Stimulated activated naive CD8-positive, alpha-beta T cell treated with anti-CD3 and anti-CD28 coated beads, Interleukin-15, Interleukin-2, amounts not matched to agents 100 ng/mL and 50 ng/mL, for 24 hours (primary cell): ENCODE measurements around the gene ABCC2.

ENCODE experiments used
- H3K27ac Mint-ChIP-seq: one replicate; pipeline ENCODE4 v1.8.0; 2021; ENCODE audit warnings: mild to moderate bottlenecking, mixed read lengths
- H3K27me3 Mint-ChIP-seq: one replicate; pipeline ENCODE4 v1.8.0; 2021; ENCODE audit warnings: mixed read lengths
- H3K36me3 Mint-ChIP-seq: one replicate; pipeline ENCODE4 v1.8.0; 2021; ENCODE audit warnings: low read depth, mixed read lengths
- H3K4me1 Mint-ChIP-seq: one replicate; pipeline ENCODE4 v1.8.0; 2021; ENCODE audit warnings: low read depth, mixed read lengths
- H3K4me3 Mint-ChIP-seq: one replicate; pipeline ENCODE4 v1.8.0; 2021; ENCODE audit warnings: mild to moderate bottlenecking, mixed read lengths
- H3K9me3 Mint-ChIP-seq: one replicate; pipeline ENCODE4 v1.8.0; 2021; ENCODE audit warnings: mixed read lengths

Gene ABCC2

DNA sequence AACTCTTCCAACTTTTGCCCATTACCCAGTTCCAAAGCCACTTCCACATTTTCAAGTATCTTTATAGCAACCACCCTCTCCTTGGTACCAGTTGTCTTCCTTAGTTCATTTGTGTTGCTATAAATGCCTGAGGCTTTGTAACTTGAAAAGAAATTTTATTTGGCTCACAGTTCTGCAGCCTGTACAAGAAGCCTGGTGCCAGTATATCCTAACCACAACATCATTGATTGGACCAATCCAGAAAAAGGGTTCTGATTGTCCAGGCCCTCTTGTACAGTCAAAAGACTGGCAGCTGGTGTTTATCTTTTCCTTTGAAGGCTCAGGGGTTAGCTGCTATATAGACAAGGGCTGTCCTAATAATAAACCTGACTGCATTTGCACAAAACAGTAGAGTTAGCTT lies 21.1 kb upstream of the ABCC2 start:
- Mint-ChIP-seq H3K27me3 (no peaks in the 10 kb centered on the region), H3K4me3 (no peak overlapping the region), H3K36me3 (peaks cover 67% of the 10 kb centered on the region), H3K9me3 (peaks cover 16% of the 10 kb centered on the region), H3K27ac (no peak overlapping the region), H3K4me1 (no peaks in the 10 kb centered on the region)

DNA sequence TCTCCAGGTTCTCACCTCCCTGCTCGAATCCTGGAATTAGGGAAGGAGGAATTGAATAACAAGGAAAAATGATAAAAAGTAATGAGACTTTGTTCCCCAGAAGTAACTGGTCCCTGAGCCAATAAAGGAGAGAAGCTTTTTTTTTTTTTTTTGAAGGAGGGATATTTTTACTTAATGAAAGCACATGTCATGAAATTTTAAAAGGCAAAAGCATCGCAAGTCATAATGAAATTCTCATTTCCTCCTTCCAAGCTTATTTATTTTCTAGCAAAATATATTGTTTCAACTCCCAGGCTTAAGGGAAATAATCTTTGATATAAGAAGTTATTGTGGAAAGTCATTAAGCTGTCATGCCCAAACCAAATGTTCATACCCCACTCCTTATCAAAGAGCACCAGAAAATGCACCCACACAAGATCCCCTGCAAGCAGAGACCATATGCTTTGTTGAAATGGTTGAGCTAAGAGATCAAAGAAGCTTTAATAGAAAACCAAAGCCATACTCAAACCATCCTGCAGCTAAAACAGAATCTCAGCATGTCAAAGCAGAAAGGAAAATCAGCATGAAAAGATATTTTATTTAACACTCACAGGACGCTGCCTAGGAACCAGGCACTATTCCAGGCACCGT lies 16.7 kb upstream of the ABCC2 start:
- Mint-ChIP-seq H3K36me3 (peaks cover 29% of the 10 kb centered on the region), H3K4me1 (no peaks in the 10 kb centered on the region), H3K9me3 (peaks cover 19% of the 10 kb centered on the region), H3K27me3 (no peaks in the 10 kb centered on the region), H3K27ac (no peak overlapping the region), H3K4me3 (no peak overlapping the region)

DNA sequence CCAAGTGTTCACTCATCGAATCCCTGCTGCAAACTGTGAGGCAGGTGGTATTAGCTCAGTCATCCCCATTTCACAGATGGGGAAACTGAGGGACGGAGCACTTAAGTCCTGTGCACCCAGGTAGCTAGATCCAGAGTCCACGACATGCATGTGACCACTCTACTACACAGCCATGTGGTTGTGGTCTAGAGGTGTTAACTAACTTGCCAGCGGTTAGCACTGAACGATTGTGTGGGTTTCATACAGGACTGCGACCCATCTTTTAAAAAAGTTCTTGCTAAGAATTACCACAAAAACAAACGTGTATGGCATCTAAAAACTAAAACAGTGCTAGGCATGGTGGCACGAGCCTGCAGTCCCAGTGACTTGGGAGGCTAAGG lies 16.1 kb upstream of the ABCC2 start:
- peaks cover 25% of the 10 kb centered on the region for H3K36me3 Mint-ChIP-seq
- H3K9me3 Mint-ChIP-seq, result peaks cover 16% of the 10 kb centered on the region
- H3K27ac Mint-ChIP-seq, result no peak overlapping the region
- no peak overlapping the region for H3K4me3 Mint-ChIP-seq
- H3K4me1 Mint-ChIP-seq, result no peaks in the 10 kb centered on the region
- H3K27me3 Mint-ChIP-seq, result no peaks in the 10 kb centered on the region

DNA sequence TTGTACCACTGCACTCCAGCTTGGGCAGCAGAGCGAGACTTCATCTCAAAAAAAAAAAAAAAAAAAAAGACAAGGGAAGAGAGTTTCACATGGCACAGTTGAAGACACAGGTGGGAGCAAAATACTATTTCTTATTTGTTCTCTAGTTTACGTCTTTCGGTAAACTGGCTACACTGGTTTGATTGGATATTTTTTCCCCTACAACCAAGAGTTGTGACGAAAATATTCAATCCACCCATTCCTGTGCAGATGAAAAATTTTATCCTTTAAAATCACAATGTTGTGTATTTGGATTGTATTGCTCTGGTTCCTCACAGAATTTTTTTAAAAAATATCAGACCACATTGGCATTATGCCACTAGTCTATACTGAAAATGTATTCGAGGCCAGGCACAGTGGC lies 14.5 kb upstream of the ABCC2 start:
- Mint-ChIP-seq H3K27me3 (no peaks in the 10 kb centered on the region), H3K4me1 (no peaks in the 10 kb centered on the region), H3K27ac (no peak overlapping the region), H3K9me3 (peaks cover 12% of the 10 kb centered on the region), H3K36me3 (peaks cover 13% of the 10 kb centered on the region), H3K4me3 (no peak overlapping the region)

DNA sequence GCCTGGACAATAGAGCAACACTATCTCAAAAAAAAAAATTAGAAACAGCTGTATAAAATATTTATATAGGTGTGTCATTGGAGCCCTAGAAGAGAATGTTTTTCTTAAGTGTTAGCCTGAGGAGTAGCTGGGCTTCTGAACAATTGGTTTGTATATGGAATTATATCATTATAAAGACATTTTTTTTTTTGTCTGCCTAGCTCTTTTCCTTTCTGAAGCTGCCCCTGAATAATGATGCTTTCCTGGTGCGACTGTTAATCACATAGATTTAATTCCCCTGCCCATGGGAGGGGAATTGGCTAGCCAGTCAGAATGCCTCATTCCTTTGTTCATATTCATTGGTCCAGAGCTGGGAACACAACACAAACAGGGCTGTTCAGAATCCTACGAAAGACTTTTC lies 13.9 kb upstream of the ABCC2 start:
- H3K27me3 Mint-ChIP-seq, result no peaks in the 10 kb centered on the region
- no peak overlapping the region for H3K4me3 Mint-ChIP-seq
- no peak overlapping the region for H3K27ac Mint-ChIP-seq
- no peaks in the 10 kb centered on the region for H3K4me1 Mint-ChIP-seq
- H3K36me3 Mint-ChIP-seq, result peaks cover 9% of the 10 kb centered on the region
- peaks cover 8% of the 10 kb centered on the region for H3K9me3 Mint-ChIP-seq

DNA sequence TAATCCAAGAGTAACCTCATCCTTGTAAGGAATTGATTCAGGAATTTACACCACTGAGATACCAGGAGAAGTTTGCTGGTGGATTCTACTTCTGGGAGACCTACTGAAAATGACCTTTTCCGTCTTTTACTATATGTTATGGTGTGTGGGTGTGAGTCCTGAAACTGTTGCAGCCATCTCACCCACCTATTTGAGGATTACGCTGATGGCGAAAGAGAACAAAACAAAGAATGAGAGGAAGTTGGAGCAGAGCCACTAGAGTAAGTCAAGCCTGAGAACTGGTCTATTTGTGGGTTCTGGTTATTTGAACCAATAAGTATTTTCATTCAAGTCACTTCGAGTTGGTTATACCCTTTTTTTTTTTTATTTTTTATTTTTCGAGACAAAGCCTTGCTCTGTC lies 12.7 kb upstream of the ABCC2 start:
- Mint-ChIP-seq H3K9me3 (peaks cover 3% of the 10 kb centered on the region), H3K27ac (no peak overlapping the region), H3K36me3 (peaks cover 4% of the 10 kb centered on the region), H3K4me1 (no peaks in the 10 kb centered on the region), H3K27me3 (no peaks in the 10 kb centered on the region), H3K4me3 (no peak overlapping the region)

DNA sequence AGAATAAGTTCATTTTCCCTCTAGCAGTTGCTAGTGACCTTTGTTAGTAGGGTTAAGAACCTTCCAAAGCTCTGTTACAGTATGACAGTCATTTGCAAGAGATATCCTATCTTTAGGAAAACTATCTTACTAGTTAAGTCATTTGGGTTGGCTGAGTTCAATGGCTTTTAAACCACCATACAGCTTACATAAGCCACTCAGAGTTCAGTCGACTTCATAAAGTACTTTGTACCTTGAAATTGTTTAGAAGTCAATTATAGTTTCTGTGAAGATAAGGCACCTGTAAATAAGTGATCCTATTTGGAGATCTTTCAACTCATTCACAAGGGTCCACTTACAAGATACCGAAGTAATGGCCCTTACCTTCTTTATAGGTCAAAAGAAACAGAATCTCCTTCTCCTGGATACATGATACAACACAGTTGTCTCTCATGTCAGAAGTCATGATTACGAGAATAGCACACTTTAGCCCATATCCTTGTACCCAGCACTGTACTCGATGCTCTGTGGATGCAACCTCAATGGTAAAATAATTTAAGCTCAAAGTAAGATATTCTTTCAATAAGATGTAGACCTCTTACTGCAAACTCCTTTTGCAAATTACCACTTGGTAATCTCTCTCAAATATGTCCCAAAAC lies 11.9 kb upstream of the ABCC2 start:
- peaks cover 4% of the 10 kb centered on the region for H3K36me3 Mint-ChIP-seq
- H3K9me3 Mint-ChIP-seq, result peaks cover 3% of the 10 kb centered on the region

DNA sequence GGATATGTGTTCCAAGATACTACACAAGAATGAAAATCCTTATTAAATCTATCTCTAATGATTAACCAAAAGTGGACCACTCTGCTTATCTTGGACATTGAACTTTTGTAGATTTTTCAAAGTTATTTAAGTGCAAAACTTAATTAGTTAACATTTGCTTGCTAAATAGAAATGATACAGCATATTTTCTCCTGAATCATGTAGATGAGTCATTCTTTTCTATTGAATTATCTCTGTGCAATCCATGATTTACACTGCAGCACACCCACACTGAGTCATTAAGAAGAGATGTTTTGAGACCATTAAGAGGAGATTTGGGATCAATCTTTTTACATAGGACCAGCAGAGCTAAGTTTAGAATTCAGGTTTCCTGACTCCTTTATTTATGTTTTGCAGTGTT lies 6.6 kb upstream of the ABCC2 start:
- Mint-ChIP-seq H3K27me3 (no peaks in the 10 kb centered on the region), H3K9me3 (no peaks in the 10 kb centered on the region), H3K36me3 (no peaks in the 10 kb centered on the region), H3K4me1 (peaks cover 20% of the 10 kb centered on the region), H3K27ac (no peak overlapping the region), H3K4me3 (no peak overlapping the region)

More for the DNA sequence above, 11.9 kb upstream of the ABCC2 start:
- no peaks in the 10 kb centered on the region for H3K27me3 Mint-ChIP-seq
- H3K4me1 Mint-ChIP-seq, result no peaks in the 10 kb centered on the region
- H3K4me3 Mint-ChIP-seq, result no peak overlapping the region
- H3K27ac Mint-ChIP-seq, result no peak overlapping the region

DNA sequence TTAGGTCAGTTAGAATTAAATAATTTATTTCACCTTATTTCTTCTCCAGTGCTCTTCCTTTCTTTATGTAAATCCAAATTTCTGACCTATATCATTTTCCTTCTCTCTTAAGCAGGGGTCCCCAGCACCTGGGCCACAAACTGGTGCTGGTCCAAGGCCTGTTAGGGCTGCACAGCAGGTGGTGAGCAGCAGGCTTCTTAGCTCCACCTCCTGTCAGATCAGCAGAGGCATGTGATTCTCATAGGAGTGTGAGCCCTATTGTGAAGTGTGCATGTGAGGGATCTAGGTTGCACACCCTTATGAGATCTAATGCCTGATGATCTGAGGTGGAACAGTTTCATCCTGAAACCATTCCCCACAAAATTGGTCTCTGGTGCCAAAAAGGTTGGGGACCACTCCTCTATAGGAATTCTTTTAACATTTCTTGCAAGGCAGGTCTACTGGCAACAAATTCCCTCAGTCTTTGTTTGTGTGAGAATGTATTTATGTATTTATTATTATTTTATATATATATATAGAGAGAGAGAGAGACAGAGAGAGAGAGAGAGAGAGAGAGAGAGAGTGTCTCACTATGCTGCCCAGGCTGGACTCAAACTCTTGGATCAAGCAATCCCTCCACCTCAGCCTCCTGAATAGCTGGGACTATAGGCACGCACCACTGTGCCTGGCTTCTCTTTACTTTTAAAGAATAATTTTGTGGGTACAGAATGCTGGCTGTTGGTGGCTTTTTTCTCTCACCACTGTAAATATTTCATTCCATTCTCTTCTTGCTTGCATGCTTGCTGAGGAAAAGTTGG lies 4.3 kb upstream of the ABCC2 start:
- H3K27ac Mint-ChIP-seq, result no peak overlapping the region
- H3K4me3 Mint-ChIP-seq, result no peak overlapping the region
- peaks cover 20% of the 10 kb centered on the region for H3K4me1 Mint-ChIP-seq
- no peaks in the 10 kb centered on the region for H3K9me3 Mint-ChIP-seq
- H3K27me3 Mint-ChIP-seq, result no peaks in the 10 kb centered on the region
- H3K36me3 Mint-ChIP-seq, result no peaks in the 10 kb centered on the region

DNA sequence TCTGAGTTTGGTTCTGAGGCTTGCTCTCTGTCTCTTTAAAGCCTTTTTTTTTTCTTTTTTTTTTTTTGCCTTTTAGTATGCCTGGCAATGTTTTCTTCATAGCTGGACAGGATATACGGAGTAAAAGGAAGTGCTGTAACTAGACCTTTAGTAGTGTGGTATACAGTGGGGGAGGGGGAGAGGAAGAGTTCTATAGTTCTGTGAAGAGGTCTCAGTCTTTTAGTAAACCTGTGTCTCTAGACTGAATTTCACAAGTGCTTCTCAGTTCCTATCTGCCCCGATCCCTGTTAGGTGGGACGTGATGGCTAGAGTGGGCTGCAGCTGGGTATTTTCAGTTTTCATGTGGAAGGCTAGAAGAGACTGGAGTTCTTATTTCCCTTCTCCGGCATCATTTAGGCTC lies 3.1 kb upstream of the ABCC2 start:
- Mint-ChIP-seq H3K9me3 (no peaks in the 10 kb centered on the region), H3K36me3 (no peaks in the 10 kb centered on the region), H3K4me1 (peaks cover 20% of the 10 kb centered on the region), H3K27me3 (no peaks in the 10 kb centered on the region), H3K4me3 (no peak overlapping the region), H3K27ac (no peak overlapping the region)

DNA sequence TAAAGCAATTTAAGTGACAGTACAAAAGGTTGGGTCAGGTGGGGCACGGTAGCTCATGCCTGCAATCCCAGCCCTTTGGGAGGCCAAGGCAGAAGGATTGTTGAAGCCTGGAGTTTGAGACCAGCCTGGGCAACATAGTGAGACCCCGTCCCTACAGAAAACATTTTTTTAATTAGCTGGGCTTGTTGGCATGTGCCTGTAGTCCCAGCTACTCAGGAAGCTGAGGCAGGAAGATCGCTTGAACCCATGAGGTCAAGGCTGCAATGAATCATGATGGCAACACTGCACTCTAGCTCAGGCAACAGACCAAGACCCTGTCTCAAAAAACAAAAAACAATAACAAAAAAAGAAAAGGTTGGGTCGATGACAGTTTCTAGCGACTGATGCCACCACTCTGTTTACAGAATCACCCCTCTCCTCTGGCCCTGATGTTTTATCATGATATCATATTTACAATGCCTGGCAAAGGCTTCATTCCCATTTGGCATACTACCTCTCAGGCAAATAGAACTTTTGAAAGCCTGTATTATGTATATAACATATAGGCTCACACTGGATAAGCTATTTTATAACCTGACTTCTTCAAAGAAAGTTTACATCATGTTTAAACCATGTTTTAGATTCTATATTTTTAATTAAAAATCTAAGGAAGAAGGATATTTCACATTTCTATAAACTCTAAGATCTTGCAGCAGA lies 558 bp upstream of the ABCC2 start:
- Mint-ChIP-seq H3K27ac (no peak overlapping the region), H3K4me1 (peaks cover 18% of the 10 kb centered on the region), H3K4me3 (no peak overlapping the region), H3K36me3 (no peaks in the 10 kb centered on the region), H3K9me3 (no peaks in the 10 kb centered on the region), H3K27me3 (no peaks in the 10 kb centered on the region)

DNA sequence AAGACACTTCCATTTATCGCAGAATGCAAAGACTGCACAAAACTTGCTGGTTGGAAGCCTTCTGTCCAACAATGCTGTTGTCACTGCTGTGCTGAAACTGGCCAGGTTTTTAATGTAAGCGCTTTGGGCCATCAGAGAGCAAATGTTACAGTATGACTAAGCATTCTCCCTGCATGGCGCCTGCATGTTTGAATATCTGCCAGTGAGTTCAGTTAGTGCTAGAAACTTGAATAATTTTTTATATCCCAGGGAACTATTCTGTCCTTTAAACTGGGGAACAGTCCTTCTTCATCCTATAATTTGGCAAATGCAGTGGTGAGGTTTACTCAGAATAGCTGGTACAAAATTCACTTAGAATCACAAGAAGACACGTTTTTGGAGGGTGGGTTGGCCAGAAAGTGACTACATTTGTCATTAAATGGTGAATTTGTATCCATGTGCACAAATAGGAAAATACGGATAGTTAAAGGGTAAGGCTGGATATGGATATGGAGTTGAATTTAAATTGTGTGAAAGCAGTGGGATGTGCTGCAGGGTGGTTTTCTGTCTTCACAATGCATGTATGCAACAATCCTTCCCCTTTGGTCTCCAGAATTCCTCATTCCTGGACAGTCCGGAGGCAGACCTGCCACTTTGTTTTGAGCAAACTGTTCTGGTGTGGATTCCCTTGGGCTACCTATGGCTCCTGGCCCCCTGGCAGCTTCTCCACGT lies 1.7 kb downstream of the ABCC2 start:
- H3K27me3 Mint-ChIP-seq, result no peaks in the 10 kb centered on the region
- no peak overlapping the region for H3K27ac Mint-ChIP-seq
- H3K4me3 Mint-ChIP-seq, result no peak overlapping the region
- H3K36me3 Mint-ChIP-seq, result no peaks in the 10 kb centered on the region
- peaks cover 5% of the 10 kb centered on the region for H3K4me1 Mint-ChIP-seq
- no peaks in the 10 kb centered on the region for H3K9me3 Mint-ChIP-seq

DNA sequence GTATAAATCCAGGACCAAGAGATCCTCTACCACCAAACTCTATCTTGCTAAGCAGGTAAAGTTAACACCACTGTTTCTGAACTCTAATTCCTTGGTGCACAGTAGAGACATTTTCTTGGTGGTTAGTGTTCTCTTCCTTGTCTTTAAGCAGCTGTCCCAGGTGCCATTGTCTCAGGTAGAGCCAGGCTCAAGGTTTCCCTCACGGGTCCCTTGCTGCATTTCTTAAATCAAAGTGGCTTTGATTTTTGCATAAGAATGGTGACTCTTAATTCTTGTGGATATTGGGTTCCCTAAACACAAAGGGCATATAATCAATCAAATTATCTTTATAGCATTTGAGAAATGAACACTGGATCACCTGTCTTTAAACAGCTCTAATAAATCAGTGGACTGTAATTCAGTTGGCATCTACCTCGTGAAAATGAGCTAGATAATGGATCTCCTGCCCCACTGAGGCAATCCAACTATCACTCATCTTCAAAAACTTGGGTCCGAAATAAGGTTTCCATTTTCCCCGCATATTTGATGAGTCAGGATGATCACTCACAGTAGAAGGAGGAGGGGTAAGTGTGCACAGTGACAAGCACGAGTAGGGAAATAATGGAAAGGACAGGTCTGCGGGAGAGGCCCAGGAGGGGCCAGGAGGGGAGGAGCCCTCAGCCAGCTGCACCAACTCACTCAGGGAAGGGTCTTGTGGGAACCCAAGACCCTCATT lies 2.4 kb downstream of the ABCC2 start:
- H3K9me3 Mint-ChIP-seq, result no peaks in the 10 kb centered on the region
- H3K27me3 Mint-ChIP-seq, result no peaks in the 10 kb centered on the region
- no peak overlapping the region for H3K4me3 Mint-ChIP-seq
- H3K4me1 Mint-ChIP-seq, result no peaks in the 10 kb centered on the region
- no peak overlapping the region for H3K27ac Mint-ChIP-seq
- no peaks in the 10 kb centered on the region for H3K36me3 Mint-ChIP-seq

DNA sequence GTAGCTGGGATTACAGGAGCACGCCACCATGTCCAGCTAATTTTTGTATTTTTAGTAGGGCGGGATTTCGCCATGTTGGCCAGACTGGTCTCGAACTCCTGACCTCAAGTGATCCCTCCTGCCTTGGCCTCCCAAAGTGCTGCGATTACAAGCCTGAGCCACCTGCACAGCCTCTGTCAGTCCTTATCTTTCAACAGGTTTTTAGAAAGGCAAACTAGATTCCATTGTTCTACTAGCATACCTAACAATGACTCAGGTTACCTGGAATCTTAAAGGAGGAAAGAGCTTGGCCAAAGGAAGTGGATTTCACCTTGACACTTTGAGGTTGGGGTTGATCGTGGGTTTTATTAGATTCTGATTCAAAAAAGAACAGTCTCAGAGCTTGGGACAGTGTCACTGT lies 3.2 kb downstream of the ABCC2 start:
- Mint-ChIP-seq H3K4me1 (no peaks in the 10 kb centered on the region), H3K27ac (no peak overlapping the region), H3K9me3 (no peaks in the 10 kb centered on the region), H3K4me3 (no peak overlapping the region), H3K27me3 (no peaks in the 10 kb centered on the region), H3K36me3 (no peaks in the 10 kb centered on the region)
